ENCODE results near the gene TRIM21. TPM values are rescaled to one million over a fixed set of nuclear protein-coding genes. Genes with fewer than 3 reads are reported as not detected.
"Not testable (repeated sequence)": the region's sequence is repeated elsewhere in the genome, so short reads cannot be mapped to it uniquely, and the experiment has no call there.

The TRIM21 gene
- polyA plus RNA-seq (ENCODE audit: insufficient read length in 3 of 3), result 10 to 100 TPM; 20.5 to 22.6 (median 21.7) TPM
- long read RNA-seq, donor 1, partial matches to known transcripts, result 0 of 2 reads
- long read RNA-seq, donor 1, other reads (novel, unspliced or antisense), result 0 of 2 reads
- long read RNA-seq, donor 2, partial matches to known transcripts, result 0 of 2 reads
- long read RNA-seq, donor 2, other reads (novel, unspliced or antisense), result 0 of 2 reads
- long read RNA-seq, donor 3, partial matches to known transcripts, result 0 of 3 reads
- long read RNA-seq, donor 3, other reads (novel, unspliced or antisense), result 0 of 3 reads
- long read RNA-seq, donor 4, partial matches to known transcripts, result 0 of 3 reads
- long read RNA-seq, donor 4, other reads (novel, unspliced or antisense), result 0 of 3 reads
- long read RNA-seq, donor 5, result 0 reads
- long read RNA-seq, donor 6, partial matches to known transcripts, result 0 of 1 reads
- long read RNA-seq, donor 6, other reads (novel, unspliced or antisense), result 0 of 1 reads
- long read RNA-seq, donor 7, partial matches to known transcripts, result 0 of 2 reads
- long read RNA-seq, donor 7, other reads (novel, unspliced or antisense), result 0 of 2 reads
- long read RNA-seq, donor 8, transcript TRIM21-201 (7 exons, 1,924 nt), result major isoform, 10 of 10 reads
- long read RNA-seq, donor 8, partial matches to known transcripts, result 0 of 10 reads
- long read RNA-seq, donor 8, other reads (novel, unspliced or antisense), result 0 of 10 reads
- long read RNA-seq, donor 9, partial matches to known transcripts, result 0 of 1 reads
- long read RNA-seq, donor 9, other reads (novel, unspliced or antisense), result 0 of 1 reads
- long read RNA-seq, donor 10, transcript TRIM21-201 (7 exons, 1,924 nt), result major isoform, 6 of 6 reads
- long read RNA-seq, donor 10, partial matches to known transcripts, result 0 of 6 reads
- long read RNA-seq, donor 10, other reads (novel, unspliced or antisense), result 0 of 6 reads
- long read RNA-seq, donor 11, result 0 reads
- long read RNA-seq, donor 12, partial matches to known transcripts, result 0 of 2 reads
- long read RNA-seq, donor 12, other reads (novel, unspliced or antisense), result 0 of 2 reads
- long read RNA-seq, donor 13, result 0 reads
- long read RNA-seq, donor 14, partial matches to known transcripts, result 0 of 4 reads
- long read RNA-seq, donor 14, other reads (novel, unspliced or antisense), result 0 of 4 reads
- long read RNA-seq, donor 15, result 0 reads
- long read RNA-seq, donor 16, transcript TRIM21-201 (7 exons, 1,924 nt), result major isoform, 6 of 11 reads
- long read RNA-seq, donor 16, partial matches to known transcripts, result 5 of 11 reads
- long read RNA-seq, donor 16, other reads (novel, unspliced or antisense), result 0 of 11 reads

DNA sequence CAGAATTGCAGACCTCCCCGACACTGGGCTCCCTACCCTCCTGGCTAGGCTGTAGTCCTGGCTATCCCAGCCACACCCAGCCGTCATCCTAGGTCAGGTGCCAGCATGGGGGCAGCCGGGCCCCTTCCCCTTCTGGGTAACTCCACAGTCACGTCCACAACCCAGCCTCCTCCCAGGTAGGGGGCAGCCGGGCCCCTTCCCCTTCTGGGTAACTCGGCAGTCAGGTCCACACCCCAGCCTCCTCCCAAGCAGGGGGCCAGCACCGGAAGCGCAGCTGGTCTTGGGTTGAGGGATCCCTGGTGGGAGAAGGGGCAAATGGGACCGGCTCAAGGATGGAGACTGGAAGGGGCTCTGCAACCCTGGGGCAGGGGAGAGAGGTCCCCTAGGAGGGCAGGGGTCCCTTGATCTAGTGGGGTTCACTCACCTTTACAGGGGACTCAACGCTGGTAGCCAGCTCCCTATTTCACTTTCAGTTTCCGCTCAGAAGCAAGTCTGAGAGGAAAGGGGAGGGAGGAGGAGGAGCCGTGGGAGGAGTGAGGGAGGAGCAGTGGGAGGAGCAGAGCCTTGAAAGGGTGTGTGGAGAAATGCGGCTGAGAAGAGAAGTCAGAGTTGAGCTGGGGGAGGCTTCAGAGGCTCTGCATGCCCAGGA is at the start of gene TRIM21:
TSS of gene TRIM21 (minus strand) at position 494 of the 649 bp plus-strand sequence. CDS start 3,293 bp downstream, outside the sequence.
- peak; percentile 63 to 90 (median 75) for DNase-seq (ENCODE audit: extremely low read depth in 1 of 11, low read depth in 9 of 11, low spot score in 4 of 11)

DNA sequence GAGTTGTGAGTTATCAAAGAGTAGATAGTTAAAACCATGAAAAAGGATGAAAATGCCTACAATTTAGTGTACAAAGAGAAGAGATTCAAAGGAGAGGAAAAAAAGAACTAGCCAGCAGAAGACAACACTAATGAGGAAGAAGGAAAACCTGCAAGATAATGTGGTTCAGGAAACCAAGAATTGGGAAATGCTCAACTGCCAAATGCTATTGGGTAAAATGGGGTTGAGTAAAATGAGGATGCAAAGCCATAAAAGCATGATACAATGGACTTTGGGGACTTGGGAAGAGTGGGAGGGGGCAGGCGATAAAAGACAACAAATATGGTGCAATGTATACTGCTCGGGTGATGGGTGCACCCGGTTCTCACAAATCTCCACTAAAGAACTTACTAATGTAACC is 48.0 kb upstream of the TRIM21 start:
- DNase-seq (ENCODE audit: extremely low read depth in 1 of 11, low read depth in 9 of 11, low spot score in 4 of 11), result no peak

DNA sequence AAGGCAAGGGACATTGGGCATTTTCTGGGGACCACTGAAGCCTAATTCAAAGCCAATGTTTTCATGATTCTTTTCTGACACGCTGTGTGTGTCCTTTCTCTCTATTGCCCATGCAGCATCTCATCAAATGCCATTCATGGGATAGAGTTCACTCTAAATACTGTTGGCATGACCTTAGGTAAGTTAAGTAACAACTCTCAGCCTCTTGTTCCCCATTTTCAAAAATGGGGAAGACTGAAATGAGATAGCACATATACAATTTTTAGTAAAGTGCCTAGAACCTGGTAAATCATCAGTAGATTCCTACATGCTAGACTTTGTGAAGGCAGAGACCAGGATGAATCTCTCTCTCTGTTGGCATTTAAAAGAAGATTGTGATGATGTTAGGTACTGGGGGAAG is 42.9 kb upstream of the TRIM21 start:
- DNase-seq (ENCODE audit: extremely low read depth in 1 of 11, low read depth in 9 of 11, low spot score in 4 of 11), result no peak

DNA sequence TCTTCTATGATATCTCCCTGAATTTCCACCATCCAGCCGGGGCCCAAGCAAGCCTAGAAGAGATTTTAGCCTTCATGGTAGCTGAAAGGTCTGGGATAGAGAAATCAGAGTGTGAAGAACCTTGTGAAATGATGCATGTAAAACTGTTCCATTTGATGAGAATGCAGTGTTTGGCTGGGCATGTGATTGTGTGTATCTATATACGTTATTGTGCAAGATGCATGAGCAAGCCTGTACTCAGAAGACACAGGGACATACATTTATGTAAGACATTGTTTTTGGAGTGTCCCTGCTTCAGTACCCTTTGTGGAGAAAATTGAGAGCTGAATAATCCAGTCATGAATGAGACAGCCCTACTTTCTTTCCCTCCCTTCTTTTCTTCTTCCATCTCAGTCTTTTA is 40.4 kb upstream of the TRIM21 start:
- no peak for DNase-seq (ENCODE audit: extremely low read depth in 1 of 11, low read depth in 9 of 11, low spot score in 4 of 11)

DNA sequence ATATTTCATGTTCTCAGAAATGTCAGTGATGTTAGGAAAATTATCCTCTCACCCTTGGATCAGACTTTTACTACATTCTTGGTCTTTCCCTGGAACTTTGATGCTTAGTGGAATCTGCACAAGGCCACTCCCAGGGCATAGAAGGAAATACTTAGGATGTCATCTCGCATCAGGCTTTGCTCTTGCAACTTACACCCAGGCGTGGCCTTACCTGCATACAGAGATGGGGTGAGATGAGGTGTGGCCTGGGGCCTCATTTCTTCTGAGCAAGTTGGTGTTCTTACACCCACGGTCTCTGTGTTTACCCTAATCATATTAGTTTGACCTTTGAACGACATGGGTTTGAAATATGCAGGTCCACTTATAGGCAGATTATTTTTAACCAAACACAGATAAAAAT is 36.5 kb upstream of the TRIM21 start:
- DNase-seq (ENCODE audit: extremely low read depth in 1 of 11, low read depth in 9 of 11, low spot score in 4 of 11), result no peak

DNA sequence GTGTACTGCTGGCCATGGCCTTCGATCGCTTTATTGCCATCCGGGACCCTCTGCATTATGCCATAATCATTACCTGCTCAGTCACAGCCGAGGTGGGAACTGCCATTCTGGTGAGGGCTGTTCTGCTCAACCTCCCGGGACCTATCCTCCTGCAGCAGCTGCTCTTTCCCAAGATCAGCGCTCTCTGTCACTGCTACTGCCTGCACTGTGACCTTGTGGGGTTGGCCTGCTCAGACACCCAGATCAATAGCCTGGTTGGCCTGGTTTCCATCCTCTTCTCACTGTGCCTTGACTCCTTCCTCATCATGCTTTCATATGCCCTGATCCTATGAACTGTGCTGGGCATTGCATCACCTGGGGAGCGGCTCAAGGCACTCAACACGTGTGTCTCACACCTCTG is 24.9 kb upstream of the TRIM21 start:
- no peak for DNase-seq (ENCODE audit: extremely low read depth in 1 of 11, low read depth in 9 of 11, low spot score in 4 of 11)

DNA sequence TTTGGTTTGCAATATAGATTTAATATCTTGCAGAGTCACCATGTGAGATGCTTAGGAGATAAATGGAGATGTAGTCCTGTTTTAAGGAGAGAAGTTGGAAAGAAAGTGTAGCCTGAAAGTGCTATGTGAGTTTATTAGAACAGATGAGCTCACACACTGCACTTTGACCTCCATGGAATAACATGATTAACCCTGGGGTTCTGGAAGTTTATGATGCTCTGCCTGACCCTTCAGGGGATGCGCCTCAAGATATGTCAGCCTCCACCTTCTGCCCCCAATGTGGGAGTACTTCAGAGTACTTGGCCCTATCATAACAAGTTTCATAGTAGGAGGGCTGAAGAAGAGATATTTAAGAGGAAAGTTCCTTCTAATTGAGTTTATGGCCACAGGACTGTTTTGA is 23.3 kb upstream of the TRIM21 start:
- DNase-seq (ENCODE audit: extremely low read depth in 1 of 11, low read depth in 9 of 11, low spot score in 4 of 11), result no peak

DNA sequence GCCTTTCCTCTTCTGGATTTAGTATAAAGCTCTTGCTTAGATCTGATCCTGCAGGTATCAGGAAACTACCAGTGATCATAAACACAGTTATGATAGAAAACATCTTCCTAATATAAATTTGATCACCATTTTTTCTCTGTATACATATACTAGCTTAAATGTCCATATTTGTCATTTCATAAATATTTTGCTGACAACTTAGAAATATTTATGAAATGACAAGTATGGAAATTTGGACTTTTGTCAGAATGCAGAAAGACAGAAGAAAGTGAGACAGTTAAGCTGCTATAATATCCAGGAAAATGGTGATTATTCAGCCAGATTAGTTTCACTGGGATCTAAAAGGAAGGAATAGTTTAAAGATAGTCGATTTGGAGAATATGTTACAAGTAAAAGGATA is 22.8 kb upstream of the TRIM21 start:
- no peak for DNase-seq (ENCODE audit: extremely low read depth in 1 of 11, low read depth in 9 of 11, low spot score in 4 of 11)

DNA sequence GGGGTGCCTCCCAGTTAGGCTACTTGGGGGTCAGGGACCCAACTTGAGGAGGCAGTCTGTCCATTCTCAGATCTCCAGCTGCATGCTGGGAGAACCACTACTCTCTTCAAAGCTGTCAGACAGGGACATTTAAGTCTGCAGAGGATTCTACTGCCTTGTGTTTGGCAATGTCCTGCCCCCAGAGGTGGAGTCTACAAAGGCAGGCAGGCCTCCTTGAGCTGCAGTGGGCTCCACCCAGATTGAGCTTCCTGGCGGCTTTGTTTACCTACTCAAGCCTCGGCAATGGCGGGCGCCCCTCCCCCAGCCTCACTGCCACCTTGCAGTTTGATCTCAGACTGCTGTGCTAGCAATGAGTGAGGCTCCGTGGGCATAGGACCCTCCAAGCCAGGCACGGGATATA is 12.7 kb upstream of the TRIM21 start:
- DNase-seq (ENCODE audit: extremely low read depth in 1 of 11, low read depth in 9 of 11, low spot score in 4 of 11), result not testable (repeated sequence)

DNA sequence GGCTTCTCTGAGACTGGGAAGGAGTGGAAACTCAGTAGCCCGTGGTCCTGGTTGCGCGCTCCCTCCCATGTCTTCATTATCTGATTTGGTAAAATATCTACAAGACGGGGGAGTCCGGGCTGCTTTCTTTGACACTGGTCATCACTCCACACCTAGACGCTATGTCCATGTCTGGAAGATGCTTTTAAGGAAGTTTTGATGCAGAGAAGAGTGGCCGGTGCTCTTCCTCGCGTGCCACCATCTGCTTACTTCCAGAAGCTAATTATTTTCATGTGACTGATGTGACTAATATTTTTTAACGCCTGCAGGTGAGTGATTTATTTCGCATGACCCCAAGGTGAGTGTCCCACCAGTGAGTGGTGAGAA is 339 bp upstream of the TRIM21 start:
- DNase-seq (ENCODE audit: extremely low read depth in 1 of 11, low read depth in 9 of 11, low spot score in 4 of 11), result no peak

DNA sequence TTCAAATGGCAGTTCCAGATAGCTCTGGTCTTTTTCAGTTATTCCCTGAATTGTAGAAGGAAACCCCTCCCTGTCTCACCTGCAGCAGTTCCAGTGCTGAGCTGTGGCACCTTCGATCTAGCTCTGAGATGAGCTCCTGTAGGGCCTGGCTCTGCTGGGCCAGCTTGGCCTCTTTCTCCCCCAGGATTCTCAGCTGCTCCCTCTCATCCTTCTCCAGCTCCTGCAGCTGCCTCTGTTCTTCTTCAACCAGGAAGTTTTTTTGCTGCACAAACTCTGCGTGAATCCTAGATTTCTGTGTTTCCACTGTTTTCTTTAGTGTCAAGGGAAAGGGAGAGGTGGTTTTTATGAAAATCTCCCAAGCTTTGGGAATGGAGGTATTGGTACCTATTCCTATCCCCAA is 5.3 kb downstream of the TRIM21 start:
- no peak for DNase-seq (ENCODE audit: extremely low read depth in 1 of 11, low read depth in 9 of 11, low spot score in 4 of 11)

DNA sequence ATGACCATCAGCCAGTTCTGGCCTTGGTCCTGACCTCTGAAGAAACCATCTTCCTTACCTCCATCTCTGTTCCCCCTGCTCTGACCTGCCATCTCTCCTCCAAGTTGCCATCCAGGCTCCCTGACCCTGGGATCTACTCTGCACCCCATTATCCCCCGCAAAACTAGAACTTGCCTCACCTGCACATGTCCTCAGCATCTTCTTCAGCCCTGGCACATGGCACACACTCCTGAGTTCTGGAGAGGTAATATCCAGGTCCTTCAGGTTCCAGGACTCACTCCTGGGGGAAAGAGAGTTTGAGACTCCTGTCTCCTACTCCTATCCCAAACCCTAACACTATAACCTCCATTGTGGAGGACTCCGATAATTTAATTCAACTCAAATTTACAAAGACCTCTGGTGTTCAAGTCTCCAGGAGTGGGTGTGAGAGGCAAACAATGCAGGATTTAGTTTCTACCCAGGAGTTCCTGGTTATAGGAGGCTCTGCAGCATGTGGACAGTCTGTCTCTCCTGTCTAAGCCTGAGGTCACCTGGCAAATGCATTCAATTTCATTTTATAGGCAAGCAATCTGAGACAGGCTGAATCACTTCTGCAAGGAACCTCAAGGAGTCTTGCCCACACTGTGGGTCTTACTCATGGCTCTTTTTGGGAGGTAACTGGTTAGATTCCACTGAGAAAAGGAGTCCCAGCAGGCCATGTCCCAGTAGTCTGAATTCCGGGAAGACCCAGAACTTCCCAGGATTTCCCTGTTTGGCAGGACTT is 7.3 kb downstream of the TRIM21 start:
- DNase-seq (ENCODE audit: extremely low read depth in 1 of 11, low read depth in 9 of 11, low spot score in 4 of 11), result no peak

DNA sequence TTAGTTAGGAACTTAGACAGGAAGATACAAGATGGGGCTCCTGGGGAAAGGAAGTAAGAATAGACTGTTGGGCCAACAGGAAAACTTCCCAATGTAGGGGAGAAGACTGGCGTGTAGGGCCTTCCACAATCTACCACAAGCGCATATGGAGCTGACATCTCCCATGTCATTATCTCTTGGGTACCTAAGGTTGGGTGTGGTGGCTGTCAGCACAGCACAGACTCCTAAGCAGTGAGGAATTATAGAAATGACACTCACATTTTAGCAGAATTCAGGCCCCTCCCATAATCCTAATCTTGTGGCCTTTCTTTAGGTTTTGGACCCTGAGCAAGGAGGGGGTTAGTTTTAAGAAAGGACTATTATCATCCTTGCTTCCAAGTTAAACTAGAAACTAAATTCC is 11.6 kb downstream of the TRIM21 start:
- DNase-seq (ENCODE audit: extremely low read depth in 1 of 11, low read depth in 9 of 11, low spot score in 4 of 11), result no peak

DNA sequence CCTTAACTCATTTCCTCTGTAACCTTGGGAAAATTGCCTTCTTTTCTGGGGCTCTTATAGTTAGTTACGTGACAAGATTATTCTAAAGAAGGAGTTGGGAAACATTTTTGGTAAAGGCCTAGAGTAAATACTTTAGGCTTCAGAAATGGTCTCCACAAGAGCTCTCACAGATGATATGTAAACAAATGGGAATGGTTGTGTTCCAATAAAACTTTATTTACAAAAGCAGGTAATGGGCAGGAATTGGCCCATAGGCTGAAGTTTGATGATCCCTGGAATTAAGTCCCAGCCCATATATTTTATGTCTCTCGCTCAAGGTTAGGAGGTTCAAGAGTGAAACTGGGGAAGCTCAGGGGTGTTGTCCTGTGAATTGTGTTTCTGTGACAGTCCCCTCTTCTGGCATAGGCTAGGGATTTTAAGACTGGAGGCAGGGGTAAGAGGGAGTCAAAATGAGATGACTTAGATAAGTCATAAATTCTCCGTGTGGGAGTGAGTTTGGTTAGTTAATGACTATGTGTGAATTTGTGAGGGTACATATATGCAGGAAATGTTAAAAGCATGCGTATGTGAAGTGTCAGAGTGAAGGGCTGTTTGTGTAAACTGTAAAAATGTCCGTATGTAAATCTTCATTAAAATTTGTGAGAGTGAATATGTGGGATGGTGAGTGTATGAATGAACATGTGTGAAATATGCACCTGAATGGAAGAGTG is 17.9 kb downstream of the TRIM21 start:
- DNase-seq (ENCODE audit: extremely low read depth in 1 of 11, low read depth in 9 of 11, low spot score in 4 of 11), result no peak

DNA sequence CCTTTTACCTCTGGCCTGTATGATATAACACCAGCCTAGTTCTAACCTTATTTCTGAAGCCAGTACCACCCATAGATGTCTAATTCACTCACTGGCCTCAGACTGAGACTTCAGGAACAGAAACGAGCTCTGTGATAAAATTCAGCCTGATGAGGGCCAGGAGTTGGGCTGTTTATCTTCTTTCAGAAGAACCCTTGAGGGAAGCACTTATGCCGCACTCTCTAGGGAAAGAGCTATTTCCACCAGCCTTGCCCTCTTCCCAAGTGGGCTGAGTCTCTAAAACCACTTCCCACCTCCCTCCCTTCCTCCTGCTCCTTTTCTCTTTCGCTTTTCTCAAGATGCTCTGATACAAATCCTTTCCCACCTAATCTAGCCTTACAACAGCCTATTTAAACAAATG is 23.3 kb downstream of the TRIM21 start:
- no peak for DNase-seq (ENCODE audit: extremely low read depth in 1 of 11, low read depth in 9 of 11, low spot score in 4 of 11)

DNA sequence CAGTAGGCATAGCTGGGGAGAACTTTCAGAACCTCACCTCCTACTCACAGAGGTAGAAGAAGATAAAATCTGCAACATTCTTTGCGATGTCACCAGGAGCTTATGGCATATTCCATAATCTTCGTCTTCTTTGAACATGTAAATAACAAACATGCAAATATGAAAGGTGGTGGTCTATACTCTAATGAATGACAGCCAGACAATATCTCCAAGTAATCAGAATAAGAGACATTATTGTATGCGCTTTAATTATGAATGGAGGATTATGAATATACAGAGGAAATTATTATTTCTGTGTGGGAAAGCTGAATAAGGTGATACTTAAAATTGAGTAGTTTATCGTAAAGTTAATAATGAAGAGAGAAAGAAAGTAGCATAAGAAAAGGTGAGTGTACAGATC is 25.2 kb downstream of the TRIM21 start, which contains the start of gene OR52B4:
TSS of gene OR52B4 (minus strand) at position 101 of the 400 bp plus-strand sequence. CDS start at position 10, 91 bp downstream.
- no peak for DNase-seq (ENCODE audit: extremely low read depth in 1 of 11, low read depth in 9 of 11, low spot score in 4 of 11)

DNA sequence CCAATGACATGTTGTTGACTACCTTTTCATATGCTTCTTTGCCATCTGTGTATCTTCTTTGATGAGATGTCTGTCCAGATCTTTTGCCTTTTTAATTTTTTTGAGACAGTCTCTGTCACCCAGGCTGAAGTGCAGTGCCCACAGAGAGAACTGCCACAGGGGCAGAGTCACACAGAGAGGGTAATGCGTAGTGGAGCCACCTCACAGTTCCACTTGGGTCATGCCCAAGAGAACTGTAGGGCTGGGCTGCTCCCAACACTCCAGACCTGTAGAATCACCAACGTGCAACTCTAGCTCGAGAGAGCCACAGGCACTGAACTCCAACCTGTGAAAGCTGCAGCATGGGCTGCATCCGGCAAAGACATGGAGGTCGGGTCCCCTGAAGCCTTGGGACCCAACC is 45.4 kb downstream of the TRIM21 start:
- not testable (repeated sequence) for DNase-seq (ENCODE audit: extremely low read depth in 1 of 11, low read depth in 9 of 11, low spot score in 4 of 11)
